Mesothelial cell of epicardium (in vitro differentiated cells): ENCODE results near the gene SEMA5B. TPM values are rescaled to one million over a fixed set of nuclear protein-coding genes. Genes with fewer than 3 reads are reported as not detected.

Source experiments
- DNase-seq, 2 experiments: peaks; one replicate each; pipeline ENCODE4 v3.0.0; 2021; ENCODE audit warnings: low spot score in 2 of 2; ENCODE audit not compliant: unreplicated experiment in 2 of 2
- H3K27ac Mint-ChIP-seq: 2 replicates; pipeline ENCODE4 v1.8.0; 2021; ENCODE audit warnings: mixed read lengths
- H3K27me3 Mint-ChIP-seq: 2 replicates; pipeline ENCODE4 v1.8.0; 2021; ENCODE audit warnings: low read depth, mixed read lengths
- H3K36me3 Mint-ChIP-seq: 2 replicates; pipeline ENCODE4 v1.8.0; 2021; ENCODE audit warnings: mixed read lengths
- H3K4me1 Mint-ChIP-seq: 2 replicates; pipeline ENCODE4 v1.8.0; 2021; ENCODE audit warnings: mixed read lengths
- H3K4me3 Mint-ChIP-seq: 2 replicates; pipeline ENCODE4 v1.8.0; 2021; ENCODE audit warnings: mild to moderate bottlenecking, moderate library complexity, mixed read lengths
- H3K9me3 Mint-ChIP-seq: 2 replicates; pipeline ENCODE4 v1.8.0; 2021; ENCODE audit warnings: mixed read lengths
- CTCF ChIP-seq: fragments of 200-600 bp; sonication (generic); IDR thresholded peaks from one replicate; pipeline ENCODE4 v1.5.0; 2021; ENCODE audit warnings: antibody characterized with exemption; ENCODE audit not compliant: unreplicated experiment
- total RNA-seq: library from RNA; stranded (reverse); gene quantifications from 3 replicates; pipeline ENCODE4 v1.2.1, GENCODE V29; 2021

Gene SEMA5B
- total RNA-seq, 1 donor from 2014 or later = 0.27 TPM

GRCh38 chr3:122967356-122967755, 60.2 kb downstream of the SEMA5B start:
- no peak overlapping the region for H3K27ac Mint-ChIP-seq
- no peaks in the 10 kb centered on the region for H3K9me3 Mint-ChIP-seq
- H3K4me3 Mint-ChIP-seq = no peak overlapping the region
- H3K36me3 Mint-ChIP-seq = no peaks in the 10 kb centered on the region
- TF ChIP-seq CTCF = no peak
- H3K4me1 Mint-ChIP-seq = peaks cover 8% of the 10 kb centered on the region
- H3K27me3 Mint-ChIP-seq = peaks cover 71% of the 10 kb centered on the region
- DNase-seq = no peak

- Mint-ChIP-seq H3K27me3 (peaks cover 64% of the 10 kb centered on the region), H3K27ac (no peak overlapping the region), H3K9me3 (no peaks in the 10 kb centered on the region), H3K36me3 (no peaks in the 10 kb centered on the region), H3K4me1 (peaks cover 8% of the 10 kb centered on the region), H3K4me3 (no peak overlapping the region)
- DNase-seq = no peak
- TF ChIP-seq CTCF = no peak
Observed at GRCh38 chr3:122966045-122966444, 61.5 kb downstream of the SEMA5B start.

GRCh38 chr3:122964811-122965210, 62.8 kb downstream of the SEMA5B start:
- Mint-ChIP-seq H3K27me3 (peaks cover 53% of the 10 kb centered on the region), H3K36me3 (no peaks in the 10 kb centered on the region), H3K4me1 (peaks cover 2% of the 10 kb centered on the region), H3K4me3 (no peak overlapping the region), H3K27ac (no peak overlapping the region), H3K9me3 (no peaks in the 10 kb centered on the region)
- TF ChIP-seq CTCF = no peak
- no peak for DNase-seq

GRCh38 chr3:122962149-122962548, 65.4 kb downstream of the SEMA5B start:
- H3K27ac Mint-ChIP-seq = no peak overlapping the region
- H3K4me1 Mint-ChIP-seq = peaks cover 18% of the 10 kb centered on the region
- peaks cover 38% of the 10 kb centered on the region for H3K27me3 Mint-ChIP-seq
- TF ChIP-seq CTCF = no peak
- H3K4me3 Mint-ChIP-seq = no peak overlapping the region
- no peak for DNase-seq
- H3K9me3 Mint-ChIP-seq = no peaks in the 10 kb centered on the region
- H3K36me3 Mint-ChIP-seq = no peaks in the 10 kb centered on the region

- DNase-seq = no peak
- Mint-ChIP-seq H3K36me3 (no peaks in the 10 kb centered on the region), H3K9me3 (no peaks in the 10 kb centered on the region), H3K27ac (no peak overlapping the region), H3K4me1 (peaks cover 20% of the 10 kb centered on the region), H3K27me3 (peaks cover 38% of the 10 kb centered on the region), H3K4me3 (no peak overlapping the region)
- TF ChIP-seq CTCF = no peak
Observed at GRCh38 chr3:122961146-122961545, 66.4 kb downstream of the SEMA5B start.

- no peaks in the 10 kb centered on the region for H3K9me3 Mint-ChIP-seq
- H3K27ac Mint-ChIP-seq = no peak overlapping the region
- no peaks in the 10 kb centered on the region for H3K36me3 Mint-ChIP-seq
- no peak overlapping the region for H3K4me3 Mint-ChIP-seq
- peaks cover 37% of the 10 kb centered on the region for H3K27me3 Mint-ChIP-seq
- TF ChIP-seq CTCF = no peak
- peaks cover 20% of the 10 kb centered on the region for H3K4me1 Mint-ChIP-seq
- DNase-seq = no peak
Observed at GRCh38 chr3:122960652-122961051, 66.9 kb downstream of the SEMA5B start.
